HepG2 (cell line): ENCODE data around the gene CCSER2. TPM values are rescaled to one million over a fixed set of nuclear protein-coding genes. Genes with fewer than 3 reads are reported as not detected.

Experiments
- ATAC-seq: fragments of 200-7000 bp; cut with Tn5 transposase; 3 replicates; pipeline ENCODE4 v1.9.1; 2020; ENCODE audit warnings: mild to moderate bottlenecking, moderate library complexity
- BruUV-seq: library from RNA; stranded (reverse); fragments of 400-500 nt; replicated peaks from 2 replicates; lab custom pipeline; 2021; lab: Mats Ljungman, UMichigan
- CTCF ChIA-PET: fragments of 300-600 bp; formaldehyde crosslinking; extraction: SDS; loops from one replicate; lab custom pipeline; 2021; ENCODE audit warnings: low total read pairs, inconsistent platforms, low intra/inter-chr PET ratio; lab: Yijun Ruan, JAX
- POLR2A ChIA-PET: fragments of 350-600 bp; sonication (Branson Sonifier 250); formaldehyde crosslinking; loops from one replicate; lab custom pipeline; 2020; ENCODE audit warnings: antibody characterized with exemption, inconsistent platforms; lab: Yijun Ruan, JAX
- DNase-seq: peaks from one replicate; pipeline ENCODE4 v3.0.0-alpha.2; 2015; ENCODE audit warnings: low spot score
- FAIRE-seq: peaks from 3 replicates; lab custom pipeline; 2011; peaks lifted over from hg19 to GRCh38; lab: Jason Lieb, UNC
- H2AFZ ChIP-seq: one replicate; pipeline ENCODE4 v1.6.1; 2011; ENCODE audit warnings: low read length, inconsistent platforms
- H3K27ac ChIP-seq: fragments of 300-600 bp; 3 replicates; pipeline ENCODE4 v1.8.0; 2011; ENCODE audit warnings: mixed run types, mild to moderate bottlenecking, mixed read lengths, low read length, inconsistent platforms; ENCODE audit not compliant: insufficient read depth; ENCODE audit errors: extremely low read length
- H3K27me3 ChIP-seq, 2 experiments: fragments of 200-600 bp in 1 of 2; 2 replicates in 1 of 2; 3 replicates in 1 of 2; pipeline versions ENCODE4 v1.6.0 to v1.8.0; 2011; ENCODE audit warnings: low read length in 2 of 2, mild to moderate bottlenecking in 2 of 2, moderate library complexity in 2 of 2, inconsistent platforms in 1 of 2; ENCODE audit not compliant: insufficient read depth in 2 of 2, control insufficient read depth in 1 of 2
- H3K36me3 ChIP-seq, 2 experiments: fragments of 200-600 bp in 1 of 2; replicated peaks in 1 of 2; 2 replicates in 1 of 2; 3 replicates in 1 of 2; pipeline versions ENCODE4 v1.5.1 to v1.8.0; 2011; ENCODE audit warnings: low read length in 2 of 2, inconsistent platforms in 1 of 2; ENCODE audit not compliant: insufficient read depth in 2 of 2, control insufficient read depth in 1 of 2
- H3K4me1 ChIP-seq: 2 replicates; pipeline ENCODE4 v1.5.1; 2012; ENCODE audit warnings: low read length, inconsistent platforms; ENCODE audit not compliant: insufficient read depth
- H3K4me2 ChIP-seq: 2 replicates; pipeline ENCODE4 v1.6.0; 2011; ENCODE audit warnings: low read depth, low read length, inconsistent platforms
- H3K4me3 ChIP-seq, 3 experiments: fragments of 200-600 bp in 1 of 3; sonication (generic), shearing (Covaris generic) in 1 of 3; replicated peaks in 1 of 3; 2 replicates each; pipeline ENCODE4 v1.5.1; 2011 to 2016; ENCODE audit warnings: low read length in 3 of 3, inconsistent platforms in 2 of 3, low read depth in 2 of 3, mild to moderate bottlenecking in 2 of 3, control low read depth in 1 of 3, mixed read lengths in 1 of 3; ENCODE audit not compliant: insufficient read depth in 1 of 3
- H3K79me2 ChIP-seq: one replicate; pipeline ENCODE4 v1.6.1; 2011; ENCODE audit warnings: low read length, inconsistent platforms; ENCODE audit not compliant: insufficient read depth
- H3K9ac ChIP-seq: 2 replicates; pipeline ENCODE4 v1.6.0; 2011; ENCODE audit warnings: mild to moderate bottlenecking, low read depth, low read length, inconsistent platforms; ENCODE audit not compliant: insufficient read depth
- H3K9me3 ChIP-seq: 2 replicates; pipeline ENCODE4 v1.5.1; 2012; ENCODE audit warnings: mild to moderate bottlenecking, low read length
- H4K20me1 ChIP-seq: 2 replicates; pipeline ENCODE4 v1.6.0; 2011; ENCODE audit warnings: inconsistent platforms, mild to moderate bottlenecking, low read length, moderate library complexity; ENCODE audit not compliant: insufficient read depth
- BCL6 ChIP-seq: IDR thresholded peaks from 2 replicates; pipeline ENCODE4 v1.6.1; 2016; ENCODE audit warnings: missing genetic modification reagents, missing compliant biosample characterization
- HNRNPK ChIP-seq: fragments of 200-400 bp; formaldehyde crosslinking; IDR thresholded peaks from 2 replicates; pipeline ENCODE4 v1.6.1; 2018; ENCODE audit warnings: low read length, low read depth, moderate library complexity, mild to moderate bottlenecking; ENCODE audit not compliant: poor library complexity, severe bottlenecking
- NFYC ChIP-seq: IDR thresholded peaks from 2 replicates; pipeline ENCODE4 v1.6.1; 2016; ENCODE audit warnings: missing genetic modification reagents, missing compliant biosample characterization
- NR2F1 ChIP-seq, 2 experiments: fragments of 450-650 bp in 1 of 2; formaldehyde crosslinking in 1 of 2; IDR thresholded peaks; 2 replicates each; pipeline versions ENCODE4 v1.5.0 to v1.6.1; 2016 to 2020; ENCODE audit warnings: mild to moderate bottlenecking in 1 of 2, missing compliant biosample characterization in 1 of 2, missing genetic modification reagents in 1 of 2, moderate library complexity in 1 of 2
- PRDM10 ChIP-seq: sonication (generic); formaldehyde crosslinking; IDR thresholded peaks from 2 replicates; pipeline ENCODE4 v1.4.0; 2020; ENCODE audit warnings: low read depth, missing genetic modification reagents
- YY1 ChIP-seq: IDR thresholded peaks from 2 replicates; pipeline ENCODE4 v1.6.1; 2011; ENCODE audit warnings: low read length, low read depth, moderate library complexity, mild to moderate bottlenecking; ENCODE audit not compliant: insufficient read depth, insufficient replicate concordance
- ZBTB43 ChIP-seq: sonication (generic); formaldehyde crosslinking; conservative IDR thresholded peaks from 2 replicates; pipeline ENCODE4 v1.4.0; 2020; ENCODE audit warnings: missing genetic modification reagents
- WGBS: methylation state at CpG from one replicate; pipeline ENCODE4 v1.1.6; 2017; ENCODE audit warnings: low lambda C conversion rate; 5-methylcytosine and 5-hydroxymethylcytosine counted together
- in situ Hi-C: cut with HindIII; loops from 2 replicates; pipeline ENCODE4 v1.10.0; 2017; ENCODE audit warnings: low pct_unique_long_range_greater_than_20kb; ENCODE audit not compliant: extremely low pct_ligation_motif_present
- intact Hi-C: fragments of 100-400 bp; cut with micrococcal nuclease; formaldehyde crosslinking; loops from one replicate; pipeline ENCODE4 v1.10.0; 2022; ENCODE audit not compliant: unreplicated experiment
- polyA plus RNA-seq, 8 experiments: library from polyadenylated mRNA; depleted of rRNA in 3 of 8; stranded (reverse) in 7 of 8; unstranded in 1 of 8; fragments of >200 nt; fragmentation: Illumina TruSeq in 4 of 8; extraction: Trizol in 4 of 8; gene quantifications; 2 replicates each; pipeline versions ENCODE4 v1.2.1 to v1.2.3, GENCODE V29; 2011 to 2016; ENCODE audit warnings: low read depth in 4 of 8, missing spikeins in 1 of 8, mixed read lengths in 1 of 8; ENCODE audit not compliant: insufficient read depth in 1 of 8
- total RNA-seq, 5 experiments: library from RNA; depleted of rRNA; stranded (reverse); fragments of >200 nt; fragmentation: Illumina TruSeq; extraction: Trizol; gene quantifications; 2 replicates each; pipeline ENCODE4 v1.2.3, GENCODE V29; 2016; ENCODE audit warnings: low read depth in 1 of 5

Gene CCSER2
- total and polyA plus RNA-seq, 2 of the 13 experiments (the other 11 are each of a cell fraction or from before 2014, with no cell fraction given): 13.3 to 17.2 TPM

GRCh38 chr10:84440781-84441180 is 112.4 kb downstream of the CCSER2 start:
- no peaks in the 10 kb centered on the region for H3K79me2 ChIP-seq
- H3K4me1 ChIP-seq: no peaks in the 10 kb centered on the region
- no peak for DNase-seq
- peaks cover 0 to 11% of the 10 kb centered on the region in 2 experiments; a peak in 1 of 5 replicates for H3K36me3 ChIP-seq
- no peaks in the 10 kb centered on the region for H3K27me3 ChIP-seq
- no peaks in the 10 kb centered on the region for H4K20me1 ChIP-seq
- TF ChIP-seq NR2F1 (CRISPR knock-in tag; IDR thresholded peaks at IDR 0.05) (no peak), YY1 (no peak), ZBTB43 (CRISPR knock-in tag) (no peak), PRDM10 (CRISPR knock-in tag) (no peak), NFYC (no peak), HNRNPK (no peak), BCL6 (no peak)
- POLR2A ChIA-PET: no interaction called here
- no peak overlapping the region for H2AFZ ChIP-seq
- intact Hi-C loops (no loop called here), in situ Hi-C loops (no loop called here)
- ATAC-seq: no peak
- CTCF ChIA-PET: no interaction called here
- no TSS peak for BruUV-seq
- no peak overlapping the region for H3K4me3 ChIP-seq
- WGBS: 100% methylated on average over 2 of the region's 2 CpGs
- no peak overlapping the region for H3K27ac ChIP-seq
- H3K9ac ChIP-seq: no peak overlapping the region
- no peaks in the 10 kb centered on the region for H3K9me3 ChIP-seq
- FAIRE-seq: no peak
- H3K4me2 ChIP-seq: no peak overlapping the region
